ENCODE results near the gene CRTAC1.

DNA sequence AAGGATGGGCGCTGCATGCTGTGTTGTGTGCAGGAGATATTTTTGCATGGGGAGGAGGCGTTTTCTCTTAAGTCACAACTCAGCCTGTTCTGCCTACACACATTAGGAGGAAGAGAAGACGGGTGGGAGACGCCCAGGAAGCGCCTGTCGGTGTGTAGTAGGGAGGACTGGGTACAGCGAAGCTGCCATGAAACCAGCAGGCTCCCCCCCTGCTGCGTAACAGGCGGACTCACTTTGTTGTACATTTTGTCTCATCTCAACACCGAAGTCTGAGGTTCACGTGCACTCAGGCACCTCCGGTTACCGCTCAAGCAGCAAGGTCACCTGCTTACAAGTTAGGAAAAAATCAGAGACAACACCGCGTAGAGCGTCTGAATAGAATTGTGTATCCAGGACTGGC is 56.3 kb downstream of the CRTAC1 start:
- no peak for TF ChIP-seq FOXM1 (IDR thresholded peaks at IDR 0.05; ENCODE audit: low read depth, low read length)
- TF ChIP-seq, protein P1, sequence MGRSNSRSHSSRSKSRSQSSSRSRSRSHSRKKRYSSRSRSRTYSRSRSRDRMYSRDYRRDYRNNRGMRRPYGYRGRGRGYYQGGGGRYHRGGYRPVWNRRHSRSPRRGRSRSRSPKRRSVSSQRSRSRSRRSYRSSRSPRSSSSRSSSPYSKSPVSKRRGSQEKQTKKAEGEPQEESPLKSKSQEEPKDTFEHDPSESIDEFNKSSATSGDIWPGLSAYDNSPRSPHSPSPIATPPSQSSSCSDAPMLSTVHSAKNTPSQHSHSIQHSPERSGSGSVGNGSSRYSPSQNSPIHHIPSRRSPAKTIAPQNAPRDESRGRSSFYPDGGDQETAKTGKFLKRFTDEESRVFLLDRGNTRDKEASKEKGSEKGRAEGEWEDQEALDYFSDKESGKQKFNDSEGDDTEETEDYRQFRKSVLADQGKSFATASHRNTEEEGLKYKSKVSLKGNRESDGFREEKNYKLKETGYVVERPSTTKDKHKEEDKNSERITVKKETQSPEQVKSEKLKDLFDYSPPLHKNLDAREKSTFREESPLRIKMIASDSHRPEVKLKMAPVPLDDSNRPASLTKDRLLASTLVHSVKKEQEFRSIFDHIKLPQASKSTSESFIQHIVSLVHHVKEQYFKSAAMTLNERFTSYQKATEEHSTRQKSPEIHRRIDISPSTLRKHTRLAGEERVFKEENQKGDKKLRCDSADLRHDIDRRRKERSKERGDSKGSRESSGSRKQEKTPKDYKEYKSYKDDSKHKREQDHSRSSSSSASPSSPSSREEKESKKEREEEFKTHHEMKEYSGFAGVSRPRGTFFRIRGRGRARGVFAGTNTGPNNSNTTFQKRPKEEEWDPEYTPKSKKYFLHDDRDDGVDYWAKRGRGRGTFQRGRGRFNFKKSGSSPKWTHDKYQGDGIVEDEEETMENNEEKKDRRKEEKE (IDR thresholded peaks at IDR 0.05) = no peak
- no peak for TF ChIP-seq PML (IDR thresholded peaks at IDR 0.05; ENCODE audit: low read length)
- TF ChIP-seq NFXL1 (IDR thresholded peaks at IDR 0.05; ENCODE audit: borderline replicate concordance) = no peak
- TF ChIP-seq, protein P2, sequence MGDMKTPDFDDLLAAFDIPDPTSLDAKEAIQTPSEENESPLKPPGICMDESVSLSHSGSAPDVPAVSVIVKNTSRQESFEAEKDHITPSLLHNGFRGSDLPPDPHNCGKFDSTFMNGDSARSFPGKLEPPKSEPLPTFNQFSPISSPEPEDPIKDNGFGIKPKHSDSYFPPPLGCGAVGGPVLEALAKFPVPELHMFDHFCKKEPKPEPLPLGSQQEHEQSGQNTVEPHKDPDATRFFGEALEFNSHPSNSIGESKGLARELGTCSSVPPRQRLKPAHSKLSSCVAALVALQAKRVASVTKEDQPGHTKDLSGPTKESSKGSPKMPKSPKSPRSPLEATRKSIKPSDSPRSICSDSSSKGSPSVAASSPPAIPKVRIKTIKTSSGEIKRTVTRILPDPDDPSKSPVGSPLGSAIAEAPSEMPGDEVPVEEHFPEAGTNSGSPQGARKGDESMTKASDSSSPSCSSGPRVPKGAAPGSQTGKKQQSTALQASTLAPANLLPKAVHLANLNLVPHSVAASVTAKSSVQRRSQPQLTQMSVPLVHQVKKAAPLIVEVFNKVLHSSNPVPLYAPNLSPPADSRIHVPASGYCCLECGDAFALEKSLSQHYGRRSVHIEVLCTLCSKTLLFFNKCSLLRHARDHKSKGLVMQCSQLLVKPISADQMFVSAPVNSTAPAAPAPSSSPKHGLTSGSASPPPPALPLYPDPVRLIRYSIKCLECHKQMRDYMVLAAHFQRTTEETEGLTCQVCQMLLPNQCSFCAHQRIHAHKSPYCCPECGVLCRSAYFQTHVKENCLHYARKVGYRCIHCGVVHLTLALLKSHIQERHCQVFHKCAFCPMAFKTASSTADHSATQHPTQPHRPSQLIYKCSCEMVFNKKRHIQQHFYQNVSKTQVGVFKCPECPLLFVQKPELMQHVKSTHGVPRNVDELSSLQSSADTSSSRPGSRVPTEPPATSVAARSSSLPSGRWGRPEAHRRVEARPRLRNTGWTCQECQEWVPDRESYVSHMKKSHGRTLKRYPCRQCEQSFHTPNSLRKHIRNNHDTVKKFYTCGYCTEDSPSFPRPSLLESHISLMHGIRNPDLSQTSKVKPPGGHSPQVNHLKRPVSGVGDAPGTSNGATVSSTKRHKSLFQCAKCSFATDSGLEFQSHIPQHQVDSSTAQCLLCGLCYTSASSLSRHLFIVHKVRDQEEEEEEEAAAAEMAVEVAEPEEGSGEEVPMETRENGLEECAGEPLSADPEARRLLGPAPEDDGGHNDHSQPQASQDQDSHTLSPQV (IDR thresholded peaks at IDR 0.05) = no peak
- no peak for TF ChIP-seq CREB1 (IDR thresholded peaks at IDR 0.05; ENCODE audit: low read depth)

Measured in GM12878 (cell line).